OCI-LY7 (cell line): Measurements from ENCODE around the gene STS.

ENCODE experiments used
- EZH2phosphoT487 ChIP-seq: fragments of 200-600 bp; sonication (generic); IDR thresholded peaks from 2 replicates; pipeline ENCODE4 v1.6.1; 2018; ENCODE audit warnings: low read depth, borderline replicate concordance, mild to moderate bottlenecking, mixed run types, antibody characterized with exemption, low read length, moderate library complexity, mixed read lengths
- TF ChIP-seq, protein P1 (sequence below): fragments of 200-600 bp; sonication (generic); conservative IDR thresholded peaks from 2 replicates; pipeline ENCODE4 v1.5.1; 2014; ENCODE audit warnings: mild to moderate bottlenecking, antibody characterized with exemption, low read length, moderate library complexity, mixed read lengths

DNA sequence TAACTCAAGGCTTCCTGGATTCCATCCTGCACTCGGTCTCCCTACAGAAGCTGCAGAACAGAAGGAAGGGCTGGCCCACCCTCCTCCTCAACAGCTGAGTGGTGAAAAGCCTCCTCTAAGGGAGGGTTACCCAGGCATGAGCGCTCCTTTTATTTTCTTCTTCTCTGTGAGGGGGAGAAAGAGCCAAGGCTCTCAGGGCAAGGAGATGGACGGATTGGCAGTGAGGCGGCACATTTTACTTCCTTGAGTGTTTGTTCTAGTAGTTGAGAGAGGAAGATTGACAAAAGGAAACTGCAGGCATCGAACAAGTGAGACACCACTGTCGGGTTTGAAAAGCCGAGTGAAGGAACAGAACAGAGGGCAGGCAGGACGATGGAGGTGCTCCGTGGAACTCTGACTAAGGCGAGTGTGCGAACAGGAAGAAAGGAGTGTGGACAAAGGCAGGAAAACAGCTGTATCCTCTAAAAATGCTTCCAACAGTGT lies 38.4 kb upstream of the STS start:
- TF ChIP-seq, protein P1, sequence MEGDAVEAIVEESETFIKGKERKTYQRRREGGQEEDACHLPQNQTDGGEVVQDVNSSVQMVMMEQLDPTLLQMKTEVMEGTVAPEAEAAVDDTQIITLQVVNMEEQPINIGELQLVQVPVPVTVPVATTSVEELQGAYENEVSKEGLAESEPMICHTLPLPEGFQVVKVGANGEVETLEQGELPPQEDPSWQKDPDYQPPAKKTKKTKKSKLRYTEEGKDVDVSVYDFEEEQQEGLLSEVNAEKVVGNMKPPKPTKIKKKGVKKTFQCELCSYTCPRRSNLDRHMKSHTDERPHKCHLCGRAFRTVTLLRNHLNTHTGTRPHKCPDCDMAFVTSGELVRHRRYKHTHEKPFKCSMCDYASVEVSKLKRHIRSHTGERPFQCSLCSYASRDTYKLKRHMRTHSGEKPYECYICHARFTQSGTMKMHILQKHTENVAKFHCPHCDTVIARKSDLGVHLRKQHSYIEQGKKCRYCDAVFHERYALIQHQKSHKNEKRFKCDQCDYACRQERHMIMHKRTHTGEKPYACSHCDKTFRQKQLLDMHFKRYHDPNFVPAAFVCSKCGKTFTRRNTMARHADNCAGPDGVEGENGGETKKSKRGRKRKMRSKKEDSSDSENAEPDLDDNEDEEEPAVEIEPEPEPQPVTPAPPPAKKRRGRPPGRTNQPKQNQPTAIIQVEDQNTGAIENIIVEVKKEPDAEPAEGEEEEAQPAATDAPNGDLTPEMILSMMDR: no peak
- TF ChIP-seq EZH2phosphoT487: no peak
